Measurements from ENCODE around the gene EIF4E3.

The EIF4E3 gene

DNA sequence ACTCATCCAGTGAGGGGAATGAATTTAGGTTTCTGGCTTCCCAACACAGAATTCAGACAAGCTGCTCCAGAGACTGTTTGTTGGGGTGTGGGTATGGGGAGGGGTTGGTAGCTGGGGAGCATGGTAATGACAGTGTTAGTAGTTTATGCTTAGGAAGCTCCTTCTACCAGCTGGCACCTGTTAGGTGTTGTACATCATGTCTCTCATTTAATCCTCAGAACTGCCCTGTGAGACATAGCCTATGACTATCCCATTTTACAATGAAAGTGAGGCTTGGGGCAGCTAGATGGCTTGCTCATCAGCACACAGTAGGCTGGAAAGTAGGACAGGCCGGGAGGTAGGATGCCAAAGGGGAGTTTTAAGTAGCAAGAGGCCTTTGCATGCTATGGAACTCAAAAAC lies 2.5 kb downstream of the EIF4E3 start:
- DNase-seq, result no peak

- no peak for DNase-seq
Observed at GRCh38 chr3:71721651-71722157, 3.5 kb downstream of the EIF4E3 start.

- DNase-seq, result no peak
Observed at GRCh38 chr3:71721002-71721401, 4.2 kb downstream of the EIF4E3 start.

- DNase-seq, result no peak
Observed at GRCh38 chr3:71718072-71718471, 7.1 kb downstream of the EIF4E3 start.

DNA sequence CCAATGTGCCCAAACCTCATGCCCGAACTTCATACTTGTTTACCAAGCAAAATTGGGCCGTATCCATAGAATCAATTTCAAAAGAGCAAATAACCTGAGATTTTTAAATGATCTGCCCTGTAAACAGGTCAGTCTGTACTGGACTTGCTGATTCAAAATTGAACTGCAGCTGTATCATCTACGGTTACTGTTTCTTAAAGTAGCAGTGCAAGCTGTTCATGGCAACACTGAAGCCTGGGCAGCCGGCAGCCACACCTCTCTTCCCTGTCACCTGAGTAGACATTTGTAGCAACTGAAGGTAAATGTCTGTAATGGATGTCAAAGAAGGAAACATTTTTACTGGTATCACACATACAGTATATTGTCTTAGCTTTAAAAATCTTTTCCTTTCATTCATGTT lies 10.6 kb downstream of the EIF4E3 start:
- peak in 1 of 3 experiments; percentile 25 for DNase-seq

DNA sequence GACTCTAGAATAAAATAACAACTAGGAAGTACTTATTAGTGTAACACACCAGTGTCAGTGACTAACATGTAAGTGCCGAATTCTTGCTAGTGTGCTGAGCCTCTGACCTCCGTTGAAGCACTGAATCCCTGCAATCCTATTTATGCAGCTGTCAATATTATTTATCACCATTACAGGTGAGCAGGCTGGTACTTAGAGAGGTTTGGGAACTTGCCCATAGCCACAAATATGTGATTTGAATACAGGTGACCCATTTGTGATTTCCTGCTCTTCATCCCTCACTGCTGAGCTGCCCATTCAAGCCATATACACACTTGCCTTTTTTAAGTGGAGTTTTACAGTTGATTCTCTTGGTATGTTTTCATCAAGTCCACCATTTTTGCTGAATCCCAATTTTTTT lies 12.2 kb downstream of the EIF4E3 start:
- peak; percentile 57 to 86 (median 82) for DNase-seq

DNA sequence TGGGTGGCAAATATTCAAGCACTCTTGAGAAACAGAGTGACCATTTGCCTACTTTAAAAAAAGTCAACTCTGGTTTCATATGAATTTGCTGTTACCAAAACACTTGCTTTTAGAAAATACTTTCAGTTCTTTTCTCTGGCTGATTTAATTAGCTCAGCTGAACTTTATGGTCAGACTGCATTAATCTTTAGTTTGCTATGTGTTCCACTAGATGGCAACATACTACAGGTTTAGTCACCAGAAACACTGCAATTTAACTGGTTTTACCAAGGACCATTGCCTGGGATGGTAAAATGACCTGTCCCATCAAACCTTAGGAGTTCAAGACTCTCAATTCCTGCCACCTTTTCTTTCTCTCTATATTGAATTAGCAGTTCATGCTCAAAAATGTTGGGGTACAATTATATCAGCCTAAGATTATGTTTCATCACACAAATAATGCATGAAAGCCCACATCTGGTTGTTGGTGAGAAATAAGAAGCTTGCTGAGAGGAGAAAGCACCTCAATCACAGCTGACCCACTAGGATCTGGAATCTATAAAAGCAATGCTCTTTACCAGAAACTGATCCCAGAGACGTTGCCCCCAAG lies 14.2 kb downstream of the EIF4E3 start:
- peak; percentile 8 to 65 (median 57) for DNase-seq

DNA sequence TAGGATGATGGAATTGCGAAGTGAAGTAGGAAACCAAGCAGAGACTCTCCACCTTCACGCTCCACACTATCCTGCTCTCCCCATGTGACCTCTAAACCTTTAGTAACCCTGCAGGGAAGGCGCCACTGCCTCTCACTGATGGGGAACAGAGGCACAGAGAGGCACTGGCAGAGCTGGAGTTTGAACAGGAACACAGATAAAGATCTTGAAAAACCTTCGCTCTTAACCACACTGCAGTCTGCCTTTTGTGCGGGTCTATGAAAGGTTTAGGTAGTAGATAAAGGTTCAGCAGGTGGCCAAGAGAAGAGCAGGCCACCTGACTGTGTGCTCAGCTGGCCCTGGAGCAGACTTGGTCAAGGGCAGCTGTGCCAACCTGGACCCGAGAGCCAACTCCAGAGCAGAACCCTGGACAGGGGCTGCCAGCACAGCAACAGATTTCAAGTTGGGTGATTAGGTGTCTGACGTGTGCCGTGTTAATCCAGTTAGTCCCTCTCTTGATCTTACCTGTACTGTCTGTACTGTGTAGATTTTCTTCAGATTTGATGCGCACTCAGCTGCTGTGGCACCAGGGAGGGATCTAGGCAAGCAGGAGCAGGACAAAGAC lies 15.2 kb downstream of the EIF4E3 start:
- peak in 1 of 3 experiments; percentile 5 for DNase-seq

GRCh38 chr3:71708476-71709105 lies 16.6 kb downstream of the EIF4E3 start:
- no peak for DNase-seq

GRCh38 chr3:71707595-71707994 lies 17.6 kb downstream of the EIF4E3 start:
- no peak for DNase-seq

DNA sequence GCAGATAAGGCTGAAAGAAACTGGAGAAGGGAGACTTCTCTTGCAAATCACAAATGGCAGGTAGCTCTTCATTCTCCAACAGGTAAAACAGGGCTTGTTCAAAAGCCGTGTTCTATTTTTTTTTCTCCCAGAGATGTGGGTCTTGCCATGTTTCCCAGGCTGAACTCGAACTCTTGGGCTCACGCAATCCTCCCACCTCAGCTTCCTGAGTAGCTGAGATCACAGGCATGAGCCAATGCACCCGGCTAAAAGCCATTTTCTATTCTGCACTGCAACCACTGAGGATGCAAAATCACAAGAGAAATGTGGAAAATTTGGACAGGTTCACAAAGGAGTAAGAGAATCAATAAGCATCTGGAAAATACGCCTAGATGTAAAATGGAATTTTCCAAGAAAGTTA lies 19.5 kb downstream of the EIF4E3 start:
- DNase-seq, result no peak

DNA sequence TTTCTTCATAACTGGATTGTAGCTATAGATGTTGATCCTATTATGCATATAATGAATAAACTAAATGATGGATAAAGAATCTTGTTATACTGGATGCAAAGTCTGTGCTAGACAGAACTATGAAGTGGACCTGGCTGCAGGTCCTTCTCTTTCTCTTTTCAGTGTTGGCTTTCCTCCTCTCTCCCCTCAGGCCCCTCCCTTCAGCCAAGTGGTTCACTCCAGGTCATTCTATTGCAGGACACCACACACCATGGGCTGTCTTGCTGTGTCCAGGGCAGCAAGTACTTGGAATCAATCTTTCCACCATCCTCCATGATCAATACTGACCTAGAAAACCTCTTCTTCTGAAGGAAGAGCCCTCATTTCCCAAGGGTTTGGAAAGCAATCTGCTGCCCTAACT lies 20.3 kb downstream of the EIF4E3 start:
- DNase-seq, result no peak

DNA sequence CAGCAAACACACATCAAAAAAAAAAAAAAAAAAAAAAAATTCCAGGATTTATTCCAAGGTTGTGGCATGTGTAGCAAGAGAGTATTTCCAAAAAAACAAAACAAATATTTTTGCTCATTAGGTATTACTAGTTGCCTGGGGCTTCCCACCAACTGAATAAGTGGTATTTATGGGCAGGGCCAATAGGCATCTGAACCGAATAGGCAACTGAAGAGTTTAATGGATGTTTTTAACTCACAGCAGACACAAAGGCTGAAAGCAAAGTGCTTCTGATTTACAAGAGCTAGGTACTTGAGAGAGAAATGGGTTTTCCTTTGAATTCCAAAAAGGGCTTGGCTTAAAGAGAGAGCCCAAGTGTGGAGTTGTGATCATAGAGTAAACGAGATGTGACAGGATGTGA lies 21.4 kb downstream of the EIF4E3 start:
- peak; percentile 17 to 91 (median 73) for DNase-seq

DNA sequence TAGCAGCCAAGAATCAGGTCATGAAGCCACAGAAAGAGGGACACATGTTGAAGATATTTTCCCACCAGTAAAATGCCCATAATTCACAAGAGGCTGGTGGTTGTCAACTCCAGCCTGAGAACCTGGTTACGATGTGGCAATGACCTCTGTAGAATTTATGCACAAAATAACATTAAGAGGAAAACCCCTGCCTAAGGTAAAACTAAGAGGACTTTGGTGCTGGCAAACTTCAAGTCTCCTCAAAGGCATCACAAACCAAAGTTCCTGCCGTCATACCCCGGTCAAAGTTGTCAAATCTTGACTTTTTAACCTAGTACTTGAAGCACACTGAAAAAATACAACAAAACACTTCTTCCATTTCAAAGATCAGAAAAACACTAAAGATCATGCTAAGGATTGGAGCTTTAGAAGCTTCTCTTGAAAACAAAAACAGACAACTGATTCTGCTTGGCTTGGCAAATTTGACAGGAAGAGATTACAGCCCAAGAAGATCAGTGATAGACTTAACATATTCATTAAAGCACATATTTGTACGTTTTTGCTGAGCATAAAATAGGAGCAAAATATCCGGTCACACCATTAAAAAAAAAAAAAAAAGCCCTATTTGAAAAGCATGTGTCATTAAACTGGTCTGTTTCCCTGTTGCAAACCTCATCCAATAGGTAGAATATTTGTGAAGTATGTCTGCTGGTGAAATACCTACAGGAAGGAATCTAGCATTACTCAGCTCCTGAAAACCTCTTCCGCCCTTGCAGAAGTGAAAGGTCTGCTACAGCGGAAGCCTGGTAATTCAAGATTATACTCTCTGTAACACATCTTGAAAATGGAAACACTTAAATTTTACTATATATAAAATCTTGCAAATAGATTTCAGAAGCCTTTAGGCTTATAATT lies 22.8 kb downstream of the EIF4E3 start:
- DNase-seq, result no peak

GRCh38 chr3:71701251-71701762 lies 23.9 kb downstream of the EIF4E3 start:
- DNase-seq, result peak in 1 of 3 experiments; percentile 14

GRCh38 chr3:71695000-71695482 lies 30.2 kb downstream of the EIF4E3 start:
- DNase-seq, result peak in 1 of 3 experiments; percentile 4

DNA sequence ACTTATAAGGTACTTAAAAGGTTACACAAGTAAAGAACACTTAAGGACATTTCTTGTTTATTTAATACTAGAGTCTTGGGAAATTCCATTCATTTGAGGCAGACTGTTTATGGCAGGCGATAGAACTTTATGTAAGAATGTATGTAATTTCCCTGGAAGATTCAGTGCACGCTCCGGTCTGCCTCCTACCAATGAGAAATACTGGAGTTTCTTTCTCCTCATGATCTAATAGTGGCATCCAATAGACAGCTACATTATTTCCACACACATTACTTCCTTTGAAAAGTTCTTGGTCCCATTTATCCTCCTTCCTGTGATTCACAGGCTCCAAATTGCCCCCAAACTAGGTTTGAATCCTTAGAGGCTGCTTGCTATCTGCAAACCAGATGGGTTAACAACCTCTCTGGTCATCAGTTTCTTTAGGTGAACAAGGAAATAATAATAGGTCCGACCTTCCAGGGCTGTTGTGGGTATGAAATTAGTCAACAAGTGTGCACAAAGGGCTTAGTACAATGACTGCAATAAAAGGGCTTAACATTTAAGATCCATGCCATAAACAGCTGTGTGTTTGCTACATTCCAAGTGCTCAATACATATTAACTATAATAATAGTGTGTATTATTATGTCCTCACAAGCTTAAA lies 30.7 kb downstream of the EIF4E3 start:
- DNase-seq, result peak in 1 of 3 experiments; percentile 26

DNA sequence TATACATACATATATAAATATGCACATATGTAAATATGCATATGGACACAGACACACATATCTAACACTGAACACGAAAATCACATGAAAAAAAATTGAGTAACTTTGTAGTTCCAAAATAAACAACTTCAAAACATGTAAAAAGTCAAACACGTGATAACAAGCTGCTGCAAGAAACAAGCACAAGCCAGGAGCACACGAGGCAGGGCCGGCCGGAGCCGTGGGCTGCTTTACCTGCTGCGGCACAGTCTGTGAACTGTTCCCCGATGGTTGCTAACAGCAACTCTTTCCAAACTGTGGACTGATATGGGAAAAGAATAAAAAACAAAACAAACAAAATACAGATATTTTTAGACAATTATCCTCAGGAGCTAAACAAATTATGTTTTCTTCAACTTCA lies 31.6 kb downstream of the EIF4E3 start:
- no peak for DNase-seq

- DNase-seq, result no peak
Observed at GRCh38 chr3:71692139-71692538, 33.1 kb downstream of the EIF4E3 start.

GRCh38 chr3:71690341-71690841 lies 34.8 kb downstream of the EIF4E3 start:
- no peak for DNase-seq

DNA sequence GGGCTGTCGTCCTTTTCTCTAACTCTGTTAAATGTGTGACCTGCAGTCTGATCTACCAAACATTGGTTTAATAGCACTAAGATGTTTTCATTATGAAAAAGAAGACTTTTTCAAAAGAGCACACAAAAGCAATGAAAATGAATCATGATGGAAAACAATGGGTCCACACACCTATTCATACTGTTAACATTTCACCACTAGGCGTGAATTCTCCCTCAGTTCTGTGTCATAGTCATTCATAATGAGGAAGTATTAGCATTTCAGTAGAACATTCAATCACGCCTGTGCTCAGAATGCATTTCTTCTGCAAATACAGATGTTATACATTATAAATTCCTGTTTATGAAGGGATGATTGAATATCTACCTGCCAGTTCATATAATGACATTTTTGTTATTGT lies 35.9 kb downstream of the EIF4E3 start:
- DNase-seq, result no peak

GRCh38 chr3:71688121-71688520 lies 37.1 kb downstream of the EIF4E3 start:
- no peak for DNase-seq

Data from NCI-H1417 (cell line).